ENCODE data around the gene RSPO1. TPM values are rescaled to one million over a fixed set of nuclear protein-coding genes. Genes with fewer than 3 reads are reported as not detected.

RSPO1 gene
- total RNA-seq, 1 experiment from 2014 or later, result not detected

GRCh38 chr1:37564892-37565291, 69.8 kb downstream of the RSPO1 start:
- intact Hi-C loops (cut with micrococcal nuclease; ENCODE audit: unreplicated experiment), result no loop called here
- Histone ChIP-seq H3K27ac (ENCODE audit: low read depth, low read length, poor library complexity, severe bottlenecking) (no peak overlapping the region), H3K36me3 (ENCODE audit: insufficient read depth, low read length, poor library complexity, severe bottlenecking) (peaks cover 56% of the 10 kb centered on the region), H3K4me1 (ENCODE audit: insufficient read depth, low read length, poor library complexity, severe bottlenecking) (no peaks in the 10 kb centered on the region), H3K4me3 (ENCODE audit: low read depth, low read length, poor library complexity, severe bottlenecking) (no peak overlapping the region), H3K27me3 (replicated peaks; ENCODE audit: insufficient read depth, low read depth, low read length, poor library complexity) (no peaks in the 10 kb centered on the region), H3K9me3 (ENCODE audit: low read depth, low read length, poor library complexity, severe bottlenecking) (no peaks in the 10 kb centered on the region)
- CTCF ChIA-PET, result no interaction called here
- POLR2A ChIA-PET (ENCODE audit: low non-redundant PET), result no interaction called here
- no peak for DNase-seq (ENCODE audit: low spot score)
- no TSS peak for BruUV-seq (replicated peaks)
- TF ChIP-seq EZH2 (IDR thresholded peaks at IDR 0.05; ENCODE audit: borderline replicate concordance, low read depth, low read length, poor library complexity, severe bottlenecking), result no peak
- no peak for TF ChIP-seq CTCF (conservative IDR thresholded peaks at IDR 0.05; ENCODE audit: low read depth, low read length)

- no TSS peak for BruUV-seq (replicated peaks)
- no peaks in the 10 kb centered on the region for H3K9me3 ChIP-seq (ENCODE audit: low read depth, low read length, poor library complexity, severe bottlenecking)
- no peaks in the 10 kb centered on the region for H3K27me3 ChIP-seq (replicated peaks; ENCODE audit: insufficient read depth, low read depth, low read length, poor library complexity)
- ChIA-PET POLR2A (ENCODE audit: low non-redundant PET) (no interaction called here), CTCF (no interaction called here)
- no peak for DNase-seq (ENCODE audit: low spot score)
- no peaks in the 10 kb centered on the region for H3K4me1 ChIP-seq (ENCODE audit: insufficient read depth, low read length, poor library complexity, severe bottlenecking)
- intact Hi-C loops (cut with micrococcal nuclease; ENCODE audit: unreplicated experiment), result no loop called here
- no peak overlapping the region for H3K27ac ChIP-seq (ENCODE audit: low read depth, low read length, poor library complexity, severe bottlenecking)
- peaks cover 37% of the 10 kb centered on the region for H3K36me3 ChIP-seq (ENCODE audit: insufficient read depth, low read length, poor library complexity, severe bottlenecking)
- no peak overlapping the region for H3K4me3 ChIP-seq (ENCODE audit: low read depth, low read length, poor library complexity, severe bottlenecking)
- TF ChIP-seq EZH2 (IDR thresholded peaks at IDR 0.05; ENCODE audit: borderline replicate concordance, low read depth, low read length, poor library complexity, severe bottlenecking), result no peak
- no peak for TF ChIP-seq CTCF (conservative IDR thresholded peaks at IDR 0.05; ENCODE audit: low read depth, low read length)
Measured at GRCh38 chr1:37562984-37563383, 71.7 kb downstream of the RSPO1 start.

Other genes with a start within 250 kb of the RSPO1 start
- gene ZC3H12A, start 160.3 kb downstream of the RSPO1 start, total RNA-seq (2021), result 4.8 and 5.4 TPM in 2 replicates
- 73.8 and 75.7 TPM in 2 replicates for gene MEAF6, start 120.1 kb downstream of the RSPO1 start, total RNA-seq (2021)
- 18.1 and 18.3 TPM in 2 replicates for gene SNIP1, start 80.6 kb downstream of the RSPO1 start, total RNA-seq (2021)
- gene DNALI1, start 78.0 kb downstream of the RSPO1 start, total RNA-seq (2021), result 6.3 and 11.8 TPM in 2 replicates
- gene GNL2, start 39.0 kb downstream of the RSPO1 start, total RNA-seq (2021), result 101 and 121 TPM in 2 replicates
- gene CDCA8, start 57.6 kb upstream of the RSPO1 start, total RNA-seq (2021), result 64.7 and 67.4 TPM in 2 replicates
- not detected in 2 replicates for gene EPHA10, start 130.2 kb upstream of the RSPO1 start, total RNA-seq (2021)
- 5.9 and 7.3 TPM in 2 replicates for gene MANEAL, start 159.0 kb upstream of the RSPO1 start, total RNA-seq (2021)
- gene C1orf122, start 172.9 kb upstream of the RSPO1 start, total RNA-seq (2021), result 31.0 and 33.5 TPM in 2 replicates
- gene YRDC, start 173.3 kb upstream of the RSPO1 start, total RNA-seq (2021), result 30.4 and 38.5 TPM in 2 replicates
- 18.9 and 19.8 TPM in 2 replicates for gene MTF1, start 224.7 kb upstream of the RSPO1 start, total RNA-seq (2021)

Measured in A673 (cell line).